ENCODE measurements around the gene CAMTA1.

The CAMTA1 gene

DNA sequence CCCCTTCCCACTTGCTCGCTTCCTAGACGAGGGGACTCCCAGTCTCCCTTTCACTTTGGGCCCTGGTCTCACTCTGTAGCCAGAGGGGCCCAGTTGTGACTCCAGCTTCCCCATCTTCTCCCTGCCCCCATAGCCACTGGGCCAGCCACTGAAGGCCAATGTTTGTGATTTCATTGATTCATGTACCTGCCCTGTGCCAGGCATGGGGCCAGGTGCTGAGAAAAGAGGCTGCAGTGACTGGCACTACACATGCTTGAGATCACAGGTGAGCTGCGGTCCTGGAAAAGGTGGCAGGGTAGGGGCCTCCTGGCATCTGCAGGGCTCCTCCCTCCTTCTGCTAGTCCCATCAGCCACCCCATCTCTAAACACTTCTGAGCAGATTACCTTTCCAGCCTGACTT lies 640.5 kb downstream of the CAMTA1 start:
- H3K4me3 ChIP-seq (ENCODE audit: low read depth, low read length) = no peak overlapping the region
- DNase-seq (ENCODE audit: low read depth) = no peak

DNA sequence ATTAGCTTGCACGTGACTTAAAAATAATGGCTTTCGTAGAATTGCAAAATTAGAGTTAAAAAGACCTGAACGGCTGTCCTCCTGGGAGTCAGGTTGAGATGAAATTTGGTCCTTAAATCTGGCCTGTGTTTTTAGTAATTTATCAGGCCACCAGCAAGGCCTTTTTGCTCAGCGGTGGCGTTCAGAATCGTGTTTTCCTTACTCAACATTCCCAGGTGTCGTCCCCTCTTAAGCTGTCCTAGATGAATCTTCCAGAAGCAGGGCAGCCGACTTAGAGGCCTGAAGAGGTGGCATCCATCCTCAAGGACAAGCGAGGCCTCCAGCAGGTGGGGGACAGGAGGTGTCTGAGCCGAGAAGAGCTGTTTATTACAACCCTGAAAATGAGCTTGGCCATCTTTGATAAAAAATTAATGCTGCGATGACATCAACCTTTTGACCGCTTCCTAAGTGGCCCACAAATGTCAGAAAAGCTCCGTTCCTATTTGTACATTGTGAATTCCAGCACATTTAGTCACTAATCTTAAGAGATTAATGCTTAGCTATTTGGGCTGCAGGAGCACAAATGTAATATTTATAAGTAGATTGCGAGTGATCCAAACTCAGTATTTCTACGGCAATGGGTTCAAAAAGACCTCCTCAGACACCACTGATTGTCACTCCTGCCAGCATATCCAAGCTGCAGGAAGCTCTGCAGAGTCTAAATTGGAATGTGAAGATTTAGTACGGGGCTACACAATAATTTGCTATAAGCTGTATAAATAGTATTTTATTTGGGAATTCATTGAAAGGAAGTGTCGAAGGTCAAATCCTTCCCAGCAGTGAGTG lies 641.7 kb downstream of the CAMTA1 start:
- DNase-seq (ENCODE audit: low read depth) = no peak

DNA sequence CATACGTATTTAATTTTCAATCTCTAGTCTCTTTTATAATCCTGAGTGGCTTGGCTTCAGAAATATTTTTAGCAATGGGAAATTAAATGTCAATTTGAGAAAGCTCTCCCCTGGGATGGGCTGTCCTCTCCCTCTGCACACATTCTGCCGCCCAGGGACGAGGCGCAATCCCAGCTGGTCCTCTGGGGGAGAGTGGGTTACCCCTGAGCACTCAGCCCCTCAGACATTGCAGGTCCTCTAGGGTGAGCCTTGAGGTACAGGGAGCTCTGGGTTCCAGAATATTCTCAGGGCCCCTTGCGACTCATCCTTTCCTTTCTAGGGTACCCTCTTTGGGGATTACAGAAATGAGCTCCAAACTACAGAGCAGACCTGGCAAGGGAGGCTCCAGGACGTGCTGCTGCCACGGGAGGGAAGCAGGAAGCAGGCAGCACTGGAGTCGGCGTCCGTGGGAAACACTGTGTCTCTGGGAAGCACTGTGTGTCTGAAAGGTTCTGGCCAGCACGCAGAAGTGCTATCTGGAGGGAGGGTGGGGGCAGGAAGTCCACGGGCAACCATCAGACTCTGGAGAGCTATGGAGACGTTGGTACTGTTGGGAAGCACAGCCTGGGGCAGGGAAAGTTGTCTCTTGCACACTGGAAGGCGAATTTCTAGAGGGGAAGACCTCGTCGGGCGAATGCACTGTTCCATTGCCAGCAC lies 642.5 kb downstream of the CAMTA1 start:
- no peak for DNase-seq (ENCODE audit: low read depth)
- H3K4me3 ChIP-seq (ENCODE audit: low read depth, low read length) = no peak overlapping the region

More for the DNA sequence above, 641.7 kb downstream of the CAMTA1 start:
- H3K4me3 ChIP-seq (ENCODE audit: low read depth, low read length) = no peak overlapping the region

DNA sequence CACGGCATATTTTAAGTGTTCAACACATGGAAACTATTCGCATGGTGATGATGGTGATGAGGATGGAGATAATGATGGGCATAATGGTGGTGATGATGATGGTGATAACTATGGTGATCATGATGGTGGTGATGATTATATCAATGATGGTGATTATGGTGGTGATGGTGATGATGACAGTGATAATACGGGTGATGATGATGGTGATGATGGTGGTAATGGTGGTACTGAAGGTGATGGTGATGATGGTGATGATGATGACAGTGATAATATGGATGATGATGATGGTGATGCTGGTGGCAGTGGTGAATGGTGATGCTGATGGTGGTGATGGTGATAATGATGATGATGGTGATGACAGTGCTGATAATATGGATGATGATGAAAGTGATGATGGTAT lies 644.0 kb downstream of the CAMTA1 start:
- no peak for DNase-seq (ENCODE audit: low read depth)
- H3K4me3 ChIP-seq (ENCODE audit: low read depth, low read length) = no peak overlapping the region

DNA sequence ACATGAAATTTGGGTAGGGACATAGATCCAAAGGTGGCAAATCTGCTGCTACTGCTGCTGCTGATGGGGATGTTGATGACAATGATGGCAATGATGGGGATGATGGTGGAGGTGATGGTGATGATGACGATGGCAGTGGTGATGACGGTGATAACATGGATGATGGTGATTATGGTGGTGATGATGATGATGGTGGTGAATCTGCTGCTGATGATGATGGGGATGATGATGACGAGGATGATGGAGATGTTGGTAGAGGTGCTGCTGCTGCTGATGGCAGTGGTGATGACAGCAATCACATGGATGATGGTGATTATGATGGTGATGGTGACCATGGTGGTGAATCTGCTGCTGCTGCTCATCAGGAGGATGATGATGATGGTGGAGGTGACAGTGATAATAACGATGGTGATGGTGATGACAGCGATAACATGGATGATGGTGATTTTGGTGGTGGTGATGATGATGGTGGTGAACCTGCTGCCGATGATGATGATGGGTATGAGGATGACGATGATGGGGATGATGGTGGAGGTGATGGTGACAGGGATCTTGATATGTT lies 644.9 kb downstream of the CAMTA1 start:
- no peak overlapping the region for H3K4me3 ChIP-seq (ENCODE audit: low read depth, low read length)
- no peak for DNase-seq (ENCODE audit: low read depth)

DNA sequence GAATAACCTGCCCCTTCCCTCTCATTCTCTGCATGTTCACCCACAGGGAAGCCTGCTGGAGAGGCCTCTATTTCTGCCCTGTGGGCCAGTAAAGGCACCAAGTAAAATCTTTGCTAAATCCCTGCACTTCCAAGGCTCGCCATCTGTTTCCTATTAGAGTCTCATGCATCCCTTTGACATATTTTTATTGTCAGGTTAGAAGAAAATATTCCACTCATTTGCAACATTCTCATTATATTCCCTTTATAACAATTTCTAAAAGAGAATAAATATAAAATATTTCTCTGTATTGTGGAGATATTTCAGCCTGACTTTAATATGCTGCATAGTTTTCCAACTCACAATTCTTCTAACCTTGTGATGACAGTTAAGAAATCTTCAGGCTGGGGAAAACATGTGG lies 645.4 kb downstream of the CAMTA1 start:
- no peak for DNase-seq (ENCODE audit: low read depth)
- H3K4me3 ChIP-seq (ENCODE audit: low read depth, low read length) = no peak overlapping the region

DNA sequence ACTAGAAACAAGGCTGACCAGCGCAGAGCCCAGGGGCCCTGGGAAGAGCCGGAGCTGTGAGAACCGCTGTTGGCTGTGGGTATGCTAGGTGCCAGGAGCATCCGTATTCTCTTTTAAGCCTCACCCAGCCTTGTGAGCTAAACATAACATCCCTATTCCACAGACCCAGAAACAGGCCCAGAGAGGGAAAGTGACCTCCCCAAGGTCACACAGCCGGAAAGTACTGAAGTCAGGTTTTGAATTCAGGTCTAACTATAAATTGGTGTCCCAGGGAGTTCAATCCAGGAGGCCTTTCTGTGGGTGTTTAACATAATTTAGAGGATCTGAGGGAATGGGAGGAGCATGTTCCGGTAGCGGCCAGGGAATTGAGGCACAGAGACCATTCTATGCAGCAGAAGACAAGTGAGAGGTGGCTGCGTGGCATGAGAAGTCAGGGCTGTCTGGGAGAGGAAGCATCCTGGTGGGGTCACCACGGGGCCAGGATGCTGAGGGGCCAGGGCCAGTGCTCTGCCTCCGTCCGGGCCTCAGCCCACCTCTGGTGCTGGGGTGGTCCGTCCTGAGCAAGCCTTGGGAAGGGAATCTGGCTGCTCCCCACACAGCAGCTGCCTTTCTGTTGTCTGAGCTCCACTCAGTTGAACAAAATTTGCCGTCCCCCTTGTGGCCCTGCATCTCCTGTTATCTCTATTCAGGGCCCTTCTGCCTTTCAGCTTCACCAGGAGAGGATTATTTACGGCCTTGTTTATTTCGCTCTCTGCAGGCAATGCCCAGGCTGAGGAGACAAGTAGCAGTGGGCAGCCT lies 647.0 kb downstream of the CAMTA1 start:
- H3K4me3 ChIP-seq (ENCODE audit: low read depth, low read length) = no peak overlapping the region
- DNase-seq (ENCODE audit: low read depth) = no peak

DNA sequence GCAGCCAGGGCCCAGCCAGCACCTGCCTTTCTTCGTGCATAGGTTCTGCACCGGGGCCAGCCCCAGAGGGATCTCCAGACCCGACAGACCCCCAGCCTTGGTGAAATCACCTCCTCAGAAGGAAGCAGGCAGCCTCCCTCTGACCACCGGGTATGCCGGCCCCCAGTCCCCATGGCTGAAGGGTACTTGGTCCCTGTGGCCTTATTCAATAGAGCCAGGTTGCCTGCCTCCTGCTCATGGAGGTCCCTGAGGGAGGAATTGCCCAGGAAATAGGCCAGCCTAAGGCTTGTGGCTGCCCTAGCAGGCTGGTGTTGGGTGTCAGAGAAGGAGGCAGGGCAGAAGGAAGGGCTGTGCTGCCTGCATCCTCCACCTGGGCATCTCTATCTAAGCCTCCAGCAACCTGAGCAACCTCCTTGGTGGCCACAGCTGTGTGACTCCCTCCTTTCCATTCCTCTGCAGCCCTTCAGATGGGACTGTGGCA lies 647.7 kb downstream of the CAMTA1 start:
- no peak overlapping the region for H3K4me3 ChIP-seq (ENCODE audit: low read depth, low read length)
- no peak for DNase-seq (ENCODE audit: low read depth)

DNA sequence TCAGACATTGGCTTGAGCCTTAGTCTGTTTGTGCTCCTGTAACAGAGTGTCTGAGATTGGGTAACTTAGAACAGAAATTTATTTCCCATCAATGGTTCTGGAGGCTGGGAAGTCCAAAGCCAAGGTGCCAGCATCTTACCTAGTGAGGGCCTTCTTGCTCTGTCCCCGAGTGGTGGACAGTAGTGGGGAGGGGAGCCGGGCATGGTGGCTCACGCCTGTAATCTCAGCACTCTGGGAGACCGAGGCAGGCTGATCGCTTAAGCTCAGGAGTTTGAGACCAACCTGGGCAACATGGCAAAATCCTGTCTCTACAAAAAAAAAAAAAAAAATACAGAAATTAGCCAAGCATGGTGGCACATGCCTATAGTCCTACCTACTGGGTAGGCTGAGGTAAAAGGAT lies 649.3 kb downstream of the CAMTA1 start:
- DNase-seq (ENCODE audit: low read depth) = no peak

DNA sequence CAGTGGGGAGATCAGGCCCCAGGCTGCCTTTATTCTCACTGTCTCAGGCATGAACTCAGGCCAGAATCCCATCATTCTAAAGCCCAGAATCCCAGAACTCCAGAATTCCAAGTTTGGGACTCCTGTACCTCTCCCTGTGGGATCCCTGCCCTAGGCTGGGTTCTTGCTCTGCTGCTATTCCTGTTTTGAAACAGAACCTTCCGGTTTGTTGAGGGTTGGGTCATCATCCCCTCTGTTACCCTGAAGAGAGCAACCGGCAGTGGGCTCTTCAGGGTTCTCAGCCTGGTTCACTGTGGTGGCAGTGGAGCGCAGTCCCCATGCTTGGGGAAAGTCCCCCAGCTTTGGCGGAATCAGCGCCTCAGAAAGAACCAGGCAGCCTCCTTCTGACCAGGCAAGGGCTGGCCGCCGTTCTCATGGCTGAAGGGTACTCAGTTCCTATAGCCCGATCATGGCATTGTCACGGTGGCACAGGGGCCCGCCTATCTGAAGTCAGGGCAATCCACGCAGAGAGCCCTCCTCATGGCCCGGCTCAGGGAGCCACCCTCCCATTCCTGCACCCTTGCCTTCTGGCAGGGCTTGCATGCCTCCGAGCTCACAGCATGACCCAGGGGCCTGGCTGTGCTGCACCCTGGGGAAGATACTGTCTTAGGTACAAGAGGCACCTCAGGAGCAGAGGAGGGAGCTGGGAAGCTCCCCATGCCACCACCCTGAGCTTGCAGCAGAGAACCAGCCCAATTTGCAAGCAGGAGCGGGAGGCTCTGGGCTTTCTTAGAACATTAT lies 650.2 kb downstream of the CAMTA1 start:
- no peak for DNase-seq (ENCODE audit: low read depth)
- H3K4me3 ChIP-seq (ENCODE audit: low read depth, low read length) = no peak overlapping the region

More for the DNA sequence above, 649.3 kb downstream of the CAMTA1 start:
- H3K4me3 ChIP-seq (ENCODE audit: low read depth, low read length) = no peak overlapping the region

DNA sequence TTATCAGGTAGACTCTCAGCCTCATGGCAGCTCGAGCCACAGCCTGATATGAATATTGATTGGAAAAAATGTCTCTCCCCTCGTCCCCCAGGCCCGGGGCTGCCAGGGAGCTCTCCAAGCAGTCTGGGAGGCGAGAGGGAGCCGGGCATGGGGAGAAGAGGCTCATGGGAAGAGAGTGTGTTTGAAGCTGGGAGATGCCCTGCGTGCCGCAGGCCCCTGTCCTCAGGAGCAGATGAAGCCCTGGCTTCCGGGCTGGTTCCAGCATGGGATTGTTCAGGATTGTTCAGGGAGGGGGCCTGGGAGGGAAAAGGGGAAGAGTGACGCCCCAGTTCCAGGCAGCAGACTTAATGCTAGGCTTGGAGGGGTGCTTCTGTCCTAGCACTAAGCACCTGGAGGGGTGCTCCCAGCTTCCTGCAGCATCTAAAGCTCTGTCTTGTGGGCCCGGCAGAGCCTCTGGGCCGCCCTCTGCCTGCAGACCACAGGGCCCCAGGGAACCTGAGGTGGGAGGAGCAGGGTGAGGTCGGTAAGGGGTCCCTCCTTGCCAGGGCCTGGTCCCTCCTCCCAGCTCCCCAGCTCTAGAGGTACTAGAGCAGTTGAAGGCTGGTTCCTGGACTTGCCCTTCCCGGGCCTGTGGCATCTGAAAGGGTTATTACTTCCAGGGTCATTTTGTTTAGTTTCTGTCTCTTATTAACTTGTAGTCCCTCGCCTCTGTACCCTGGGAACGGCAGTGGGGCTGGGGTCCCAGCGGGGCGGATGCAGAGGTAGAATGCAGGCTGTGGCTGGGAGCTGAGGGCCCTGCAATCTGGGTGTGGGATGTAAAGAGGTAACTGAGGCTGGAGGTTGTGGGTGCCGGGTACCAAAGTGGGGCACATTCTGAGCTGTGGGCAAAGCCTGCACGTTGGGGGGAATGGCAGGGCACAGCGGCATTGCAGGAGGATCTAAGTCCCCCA lies 651.1 kb downstream of the CAMTA1 start:
- DNase-seq (ENCODE audit: low read depth) = no peak

DNA sequence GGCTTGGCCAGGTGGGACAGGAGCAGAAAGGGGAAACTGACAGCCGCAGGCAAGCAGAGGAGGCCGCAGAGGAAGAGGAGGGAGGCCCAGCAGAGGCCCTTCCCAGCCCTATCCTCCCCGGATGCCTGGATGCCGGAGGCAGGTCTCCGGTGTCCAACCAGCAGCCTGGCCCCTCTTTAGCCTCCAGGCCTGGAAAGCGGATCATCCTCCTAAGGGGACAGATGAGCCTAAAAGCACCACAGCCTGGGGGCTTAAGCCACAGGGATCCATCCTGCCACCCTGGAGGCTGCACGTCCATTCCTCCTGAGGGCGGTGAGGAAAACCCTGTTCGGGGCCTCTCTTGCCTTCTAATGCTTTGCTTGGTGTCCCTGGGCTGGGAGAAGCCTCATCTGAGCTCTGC lies 651.8 kb downstream of the CAMTA1 start:
- H3K4me3 ChIP-seq (ENCODE audit: low read depth, low read length) = no peak overlapping the region
- DNase-seq (ENCODE audit: low read depth) = no peak

More for the DNA sequence above, 651.1 kb downstream of the CAMTA1 start:
- no peak overlapping the region for H3K4me3 ChIP-seq (ENCODE audit: low read depth, low read length)

DNA sequence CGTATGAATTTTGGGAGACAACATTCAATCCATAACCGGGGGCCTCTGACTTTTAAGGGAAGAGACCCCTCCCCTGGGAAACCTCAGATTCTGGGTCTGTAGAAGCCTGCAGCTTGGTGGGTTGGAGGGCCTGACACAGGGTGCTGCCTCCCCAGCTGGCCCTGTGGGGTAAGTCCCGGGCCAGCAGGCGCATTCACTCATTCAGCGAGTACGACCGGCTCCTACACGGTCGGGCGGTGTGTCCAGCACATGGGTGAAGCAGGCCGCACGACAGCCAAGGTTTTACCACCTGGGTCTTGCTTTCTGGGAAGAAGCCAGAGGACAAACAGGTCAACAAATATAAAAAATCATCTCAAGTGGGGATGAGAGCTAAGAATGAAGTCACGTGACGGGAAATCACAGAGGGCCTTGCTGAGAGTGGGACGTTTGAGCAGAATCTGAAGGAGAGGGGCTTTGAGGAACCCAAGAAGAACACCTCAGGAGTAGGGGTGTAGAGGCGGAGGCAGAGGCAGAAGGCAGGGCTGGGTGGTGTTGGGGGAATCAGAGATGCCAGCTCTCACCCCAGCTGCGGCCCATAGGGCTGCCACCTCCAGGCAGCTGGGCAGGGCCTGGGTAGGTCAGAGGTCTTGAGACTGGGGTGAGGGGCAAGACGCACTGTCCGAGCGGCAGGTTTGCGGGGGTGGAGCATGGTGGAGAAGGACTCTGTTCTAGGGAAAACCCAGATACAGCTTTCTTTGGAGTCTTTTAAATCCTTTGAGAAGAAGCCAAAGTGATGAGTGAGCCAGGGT lies 652.5 kb downstream of the CAMTA1 start:
- no peak for DNase-seq (ENCODE audit: low read depth)
- H3K4me3 ChIP-seq (ENCODE audit: low read depth, low read length) = no peak overlapping the region

DNA sequence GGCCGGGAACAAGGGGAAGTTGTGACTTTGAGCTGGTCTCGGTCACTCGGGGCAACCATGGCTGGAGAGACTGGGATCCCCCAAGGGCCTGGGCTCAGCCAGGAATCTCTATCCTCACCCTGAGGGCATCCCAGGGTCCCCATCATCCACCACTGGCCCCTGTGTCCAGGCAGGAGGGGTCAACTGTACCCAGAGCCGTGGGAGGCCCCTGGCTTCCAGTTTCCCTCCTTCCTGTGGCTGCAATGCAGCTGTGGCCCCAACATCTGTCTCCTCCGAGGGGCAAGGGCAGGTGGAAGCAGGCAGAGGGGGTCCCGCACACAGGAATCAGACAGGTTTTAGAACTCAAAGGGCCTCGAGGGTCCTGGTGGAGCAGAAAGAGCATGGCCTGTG lies 653.1 kb downstream of the CAMTA1 start:
- H3K4me3 ChIP-seq (ENCODE audit: low read depth, low read length) = no peak overlapping the region

DNA sequence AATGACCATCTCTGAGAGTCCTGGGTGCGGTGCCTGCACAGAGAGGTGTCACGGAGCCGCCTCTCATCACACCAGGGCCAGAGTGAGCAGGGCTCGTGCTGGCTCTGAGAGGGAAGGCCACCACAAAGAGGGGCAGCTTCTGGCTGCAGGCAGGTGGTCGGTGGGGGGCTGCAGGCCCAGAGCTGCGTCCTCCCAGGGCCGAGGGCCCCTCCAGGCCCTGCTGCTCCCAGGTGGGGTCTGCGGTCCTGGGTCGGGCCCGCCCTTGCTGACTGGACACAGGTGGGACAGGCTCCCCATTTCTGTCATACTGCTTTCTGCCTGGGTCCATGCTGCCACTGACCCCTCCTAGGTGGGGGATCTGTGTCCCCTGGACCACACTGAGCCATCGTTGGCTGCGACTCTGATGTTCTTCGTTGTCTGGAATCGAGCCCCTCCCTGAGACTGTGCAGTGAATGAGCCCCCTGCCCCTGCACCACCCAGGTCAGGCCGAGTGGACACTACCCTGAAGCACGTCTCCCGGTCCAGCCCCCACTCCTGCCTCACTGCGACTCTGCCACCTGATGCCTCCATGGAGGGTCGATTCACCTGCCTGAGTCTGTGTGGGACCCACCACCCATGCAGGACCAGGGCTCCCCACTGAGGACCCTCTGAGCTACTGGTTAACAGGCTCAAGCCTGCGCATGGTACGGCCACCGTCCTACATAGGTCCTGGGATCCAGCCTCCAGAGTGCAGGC lies 653.8 kb downstream of the CAMTA1 start:
- DNase-seq (ENCODE audit: low read depth) = no peak
- H3K4me3 ChIP-seq (ENCODE audit: low read depth, low read length) = no peak overlapping the region

More for the DNA sequence above, 653.1 kb downstream of the CAMTA1 start:
- no peak for DNase-seq (ENCODE audit: low read depth)

DNA sequence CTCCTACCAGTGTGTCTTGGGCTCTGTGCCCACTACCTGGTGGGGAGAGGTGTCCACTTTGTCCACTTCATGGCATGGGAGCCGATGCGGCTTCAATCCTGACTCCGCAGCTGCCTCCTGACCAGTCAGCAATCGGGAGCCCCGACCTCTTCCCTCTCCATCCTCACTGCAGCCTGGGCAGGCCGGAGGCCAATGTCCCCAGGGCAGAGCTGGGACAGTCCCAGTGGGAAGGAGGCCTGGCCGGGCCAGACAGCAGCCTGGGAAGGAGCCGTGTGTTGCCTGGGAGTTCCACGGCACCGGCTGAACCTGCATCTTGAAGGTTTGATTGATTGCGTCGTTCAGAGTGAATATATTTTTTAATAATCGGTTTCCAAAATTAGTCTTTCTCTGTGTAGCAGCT lies 654.9 kb downstream of the CAMTA1 start:
- no peak overlapping the region for H3K4me3 ChIP-seq (ENCODE audit: low read depth, low read length)
- no peak for DNase-seq (ENCODE audit: low read depth)
